Heart left ventricle (tissue), 13 donors: ENCODE results near the gene ZMAT3.

Experiments used
- CTCF ChIP-seq, 12 donors: fragments of 200-600 bp; sonication (generic) in 4 of 12; IDR thresholded peaks; one replicate each; pipeline versions ENCODE4 v1.5.0 to v1.8.0; 2018 to 2022; ENCODE audit warnings: antibody characterized with exemption in 12 of 12, mild to moderate bottlenecking in 5 of 12
- POLR2A ChIP-seq, 2 donors: fragments of 450-650 bp; IDR thresholded peaks; one replicate each; pipeline ENCODE4 v1.6.1; 2017; ENCODE audit warnings: antibody characterized with exemption in 2 of 2, mild to moderate bottlenecking in 2 of 2, moderate library complexity in 2 of 2
- donor health status: ischemic (EF 13 %, LVEDD 7.1; RV severe dilation, severe dysfunction).
- donor health status: DM: no; HTN: yes; CAD: no.
- donor health status: DM: no; HTN: no; CAD: no.
- donor health status: ischemic (EF 25% LVEDD 6.9; RV normal size, moderate dysfunction).
- donor health status: ischemic (EF 25% LVEDD 5.7; RV mildly dilated, moderate dysfunction).
- donor health status: ischemic (EF 35%, LVEDD 5.7; RV mildly dilated, moderate dysfunction).
- donor health status: nonischemic (EF 11% LVEDD 7.7; RV severe dilation, severe dysfunction).
- donor health status: DM: yes; HTN: yes; CAD: no.
- donor health status: PGD.
- donor health status: ischemic (EF 29% LVEDD 5.4; RV normal size, mild dysfunction).
- donor health status: nonischemic (EF 23%, LVEDD 6.1; RV moderate dilation, normal function).

- TF ChIP-seq CTCF (IDR thresholded peaks at IDR 0.05) = peak; percentile 75 to 94 (median 86)
- TF ChIP-seq POLR2A (IDR thresholded peaks at IDR 0.05) = no peak
These were observed 56.0 kb downstream of the ZMAT3 start for GRCh38 chr3:179015551-179016020.
